LNCAP (cell line): Measurements from ENCODE around the gene LONP1.

ENCODE experiments used
- TF ChIP-seq, protein P1 (sequence below): fragments of 450-650 bp; IDR thresholded peaks from 2 replicates; pipeline ENCODE4 v1.5.1; 2017; ENCODE audit warnings: mild to moderate bottlenecking

Gene LONP1

DNA sequence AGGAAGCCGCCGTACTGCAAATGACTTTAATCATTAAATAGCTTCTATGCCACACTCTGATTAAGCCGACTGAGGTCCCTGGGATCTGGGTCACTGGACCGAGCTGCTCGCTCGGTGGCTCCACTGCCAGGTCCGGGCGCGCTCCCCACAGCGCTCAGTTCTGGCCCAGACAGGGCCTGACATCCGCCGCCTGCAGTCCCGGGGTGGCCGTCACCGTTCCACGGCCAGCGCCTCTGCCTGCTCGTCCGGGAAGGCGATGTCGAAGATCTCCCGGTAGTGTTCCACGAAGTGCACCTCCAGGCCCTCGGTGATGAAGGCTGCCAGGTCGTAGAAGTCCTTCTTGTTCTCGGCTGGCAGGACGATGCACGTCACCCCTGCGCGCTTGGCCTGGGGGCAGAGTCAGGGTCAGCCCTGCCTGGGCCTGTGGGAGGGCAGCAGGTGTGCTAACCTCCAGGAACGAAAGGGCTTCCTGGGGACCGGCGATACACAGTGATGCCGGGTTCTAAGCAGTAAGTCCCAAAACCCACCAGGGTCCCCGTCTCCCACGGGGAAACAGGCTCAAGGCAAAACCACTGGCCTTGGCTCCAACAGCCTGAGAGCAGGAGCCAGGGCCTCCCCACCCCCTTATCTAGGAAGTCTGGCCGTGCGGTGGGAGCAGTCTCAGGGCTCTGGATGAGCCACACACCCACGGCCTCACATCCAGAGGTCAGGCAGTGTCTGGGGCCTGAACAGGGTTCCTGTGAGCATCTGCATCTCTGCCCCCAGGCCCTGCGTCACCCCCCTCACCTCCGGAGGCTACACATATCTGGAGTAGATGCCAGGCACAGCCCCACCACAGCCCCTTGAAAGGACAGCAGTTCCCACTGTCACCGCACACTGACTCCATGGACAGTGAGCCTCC lies 27.9 kb downstream of the LONP1 start:
- TF ChIP-seq, protein P1, sequence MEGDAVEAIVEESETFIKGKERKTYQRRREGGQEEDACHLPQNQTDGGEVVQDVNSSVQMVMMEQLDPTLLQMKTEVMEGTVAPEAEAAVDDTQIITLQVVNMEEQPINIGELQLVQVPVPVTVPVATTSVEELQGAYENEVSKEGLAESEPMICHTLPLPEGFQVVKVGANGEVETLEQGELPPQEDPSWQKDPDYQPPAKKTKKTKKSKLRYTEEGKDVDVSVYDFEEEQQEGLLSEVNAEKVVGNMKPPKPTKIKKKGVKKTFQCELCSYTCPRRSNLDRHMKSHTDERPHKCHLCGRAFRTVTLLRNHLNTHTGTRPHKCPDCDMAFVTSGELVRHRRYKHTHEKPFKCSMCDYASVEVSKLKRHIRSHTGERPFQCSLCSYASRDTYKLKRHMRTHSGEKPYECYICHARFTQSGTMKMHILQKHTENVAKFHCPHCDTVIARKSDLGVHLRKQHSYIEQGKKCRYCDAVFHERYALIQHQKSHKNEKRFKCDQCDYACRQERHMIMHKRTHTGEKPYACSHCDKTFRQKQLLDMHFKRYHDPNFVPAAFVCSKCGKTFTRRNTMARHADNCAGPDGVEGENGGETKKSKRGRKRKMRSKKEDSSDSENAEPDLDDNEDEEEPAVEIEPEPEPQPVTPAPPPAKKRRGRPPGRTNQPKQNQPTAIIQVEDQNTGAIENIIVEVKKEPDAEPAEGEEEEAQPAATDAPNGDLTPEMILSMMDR, result no peak

DNA sequence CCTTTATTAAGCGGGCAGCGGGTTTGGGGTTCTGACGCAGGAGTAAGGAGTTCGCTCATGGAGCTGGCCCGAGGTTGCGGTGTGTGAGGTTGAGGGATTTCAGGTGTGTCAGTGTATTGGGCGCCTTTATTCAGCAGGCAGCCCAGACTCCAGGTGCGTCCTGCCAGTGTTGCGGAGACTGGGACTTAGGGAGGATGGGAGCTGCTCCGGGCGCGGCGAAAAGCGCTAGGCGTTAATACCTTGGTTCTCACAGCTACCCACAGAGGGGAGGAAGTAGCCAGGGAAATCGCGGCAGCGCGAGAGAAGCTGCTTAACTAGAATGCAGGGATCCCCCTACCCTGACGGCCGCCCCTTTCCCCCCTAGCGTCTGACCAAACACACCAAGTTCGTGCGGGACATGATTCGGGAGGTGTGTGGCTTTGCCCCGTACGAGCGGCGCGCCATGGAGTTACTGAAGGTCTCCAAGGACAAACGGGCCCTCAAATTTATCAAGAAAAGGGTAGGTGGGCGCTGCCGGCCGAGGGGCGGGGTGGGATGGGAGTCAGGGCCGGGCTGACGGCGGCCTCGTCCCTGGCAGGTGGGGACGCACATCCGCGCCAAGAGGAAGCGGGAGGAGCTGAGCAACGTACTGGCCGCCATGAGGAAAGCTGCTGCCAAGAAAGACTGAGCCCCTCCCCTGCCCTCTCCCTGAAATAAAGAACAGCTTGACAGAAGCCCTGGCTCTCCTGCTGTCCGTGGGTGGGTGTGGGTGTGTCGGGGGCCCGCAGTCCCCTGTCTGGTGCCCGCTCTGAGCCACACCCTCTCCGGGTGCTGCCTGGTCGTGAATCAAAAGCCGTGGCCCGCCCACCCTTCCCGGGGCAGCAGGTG lies 28.8 kb downstream of the LONP1 start:
- TF ChIP-seq, protein P1, result no peak

DNA sequence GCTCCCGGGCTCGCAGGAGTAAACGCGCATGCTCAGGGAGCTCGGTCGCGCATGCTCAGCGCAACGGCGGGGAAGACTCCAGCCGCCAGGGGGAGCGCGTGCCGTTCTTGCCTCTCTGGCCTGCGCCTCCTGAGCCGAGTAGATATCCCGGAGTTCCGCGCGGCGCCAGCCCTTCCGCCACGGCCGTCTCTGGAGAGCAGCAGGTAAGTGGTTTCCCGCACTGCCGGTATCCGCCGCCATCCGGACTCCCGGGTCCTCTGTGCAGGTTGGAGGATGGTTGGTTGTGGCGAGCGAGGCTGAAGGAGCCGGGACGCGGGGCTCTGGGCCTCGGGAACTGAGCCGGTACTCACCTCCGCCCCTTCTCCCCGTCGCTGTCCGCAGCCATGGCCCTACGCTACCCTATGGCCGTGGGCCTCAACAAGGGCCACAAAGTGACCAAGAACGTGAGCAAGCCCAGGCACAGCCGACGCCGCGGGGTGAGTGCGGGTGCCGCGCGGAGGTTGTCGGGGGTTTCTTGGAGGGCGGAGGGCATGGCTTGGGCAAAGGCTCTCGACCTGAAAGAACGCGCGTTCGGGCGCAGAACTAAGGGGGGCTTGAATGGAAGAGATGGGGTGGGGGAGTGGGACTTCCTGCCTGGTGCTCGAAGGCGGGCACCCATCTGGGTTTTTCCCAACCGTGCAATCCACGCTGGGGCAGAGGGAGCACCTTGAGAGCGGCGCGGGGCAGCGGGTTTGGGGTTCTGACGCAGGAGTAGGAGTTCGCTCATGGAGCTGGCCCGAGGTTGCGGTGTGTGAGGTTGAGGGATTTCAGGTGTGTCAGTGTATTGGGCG lies 29.6 kb downstream of the LONP1 start, which contains the start of gene RPL36:
Gene RPL36 (plus strand): TSS at position 171 of the 830 bp plus-strand sequence. CDS start 213 bp downstream, at position 384.
- TF ChIP-seq, protein P1, result peak; percentile 96

DNA sequence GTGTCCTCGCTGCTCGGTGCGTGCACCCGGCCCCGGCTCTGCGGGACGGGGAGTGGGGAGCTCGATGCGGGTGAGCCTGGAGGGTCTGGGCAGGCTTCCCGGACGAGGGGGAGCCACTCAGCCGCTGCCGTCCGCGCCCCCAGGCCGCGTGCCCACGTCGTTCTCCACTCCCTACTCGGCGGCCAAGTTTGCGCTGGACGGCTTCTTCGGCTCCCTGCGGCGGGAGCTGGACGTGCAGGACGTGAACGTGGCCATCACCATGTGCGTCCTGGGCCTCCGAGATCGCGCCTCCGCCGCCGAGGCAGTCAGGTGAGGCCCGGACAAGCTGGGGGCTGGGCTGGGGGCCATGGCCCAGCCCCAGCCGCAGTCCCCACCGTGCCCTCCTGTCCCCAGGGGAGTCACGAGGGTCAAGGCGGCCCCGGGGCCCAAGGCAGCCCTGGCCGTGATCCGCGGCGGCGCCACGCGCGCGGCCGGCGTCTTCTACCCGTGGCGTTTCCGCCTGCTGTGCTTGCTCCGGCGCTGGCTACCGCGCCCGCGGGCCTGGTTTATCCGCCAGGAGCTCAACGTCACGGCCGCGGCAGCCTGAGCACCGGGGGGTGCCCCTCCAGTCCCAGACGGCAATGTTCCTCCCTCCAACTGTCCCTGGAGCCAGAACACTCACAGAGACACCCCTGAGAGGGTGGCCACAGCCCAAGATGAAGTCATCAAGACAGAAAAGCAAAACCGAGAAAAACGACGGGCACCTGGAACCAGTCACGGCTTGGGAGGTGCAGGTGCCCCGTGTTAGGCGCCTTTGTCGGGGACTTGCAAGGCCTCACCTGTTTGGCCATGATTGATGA lies 32.4 kb downstream of the LONP1 start:
- TF ChIP-seq, protein P1, result peak; percentile 34

DNA sequence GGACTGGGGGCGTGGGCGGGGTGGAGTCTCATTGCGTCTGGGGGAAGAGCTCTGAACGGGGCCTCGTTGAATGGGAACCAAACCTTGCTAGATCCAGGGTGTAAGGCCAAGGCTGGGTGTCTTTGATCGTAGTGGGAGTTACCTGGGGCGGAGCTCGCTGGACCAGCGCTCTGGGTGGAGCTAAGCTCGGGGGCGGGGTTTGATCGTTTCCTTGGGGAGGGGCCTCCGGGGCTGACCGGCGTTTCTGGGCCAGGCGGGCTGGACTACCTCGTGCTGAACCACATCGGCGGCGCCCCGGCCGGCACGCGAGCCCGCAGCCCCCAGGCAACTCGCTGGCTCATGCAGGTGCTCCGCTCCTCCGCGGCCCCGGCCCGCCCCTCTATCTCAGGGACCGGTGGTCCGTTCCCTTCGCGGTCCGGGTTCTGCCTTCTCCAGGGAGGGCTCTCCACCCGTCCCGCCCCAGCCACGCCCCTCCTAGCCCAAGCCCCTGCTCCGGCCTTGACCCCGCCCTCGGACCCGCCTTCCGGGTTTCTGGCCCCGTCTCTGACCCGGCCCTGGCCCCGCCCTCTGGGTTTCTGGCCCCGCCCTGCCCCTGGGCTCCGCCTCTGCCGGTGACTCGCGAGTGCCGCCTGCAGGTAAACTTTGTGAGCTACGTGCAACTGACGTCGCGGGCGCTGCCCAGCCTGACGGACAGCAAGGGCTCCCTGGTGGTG lies 33.1 kb downstream of the LONP1 start:
- TF ChIP-seq, protein P1, result peak; percentile 90

DNA sequence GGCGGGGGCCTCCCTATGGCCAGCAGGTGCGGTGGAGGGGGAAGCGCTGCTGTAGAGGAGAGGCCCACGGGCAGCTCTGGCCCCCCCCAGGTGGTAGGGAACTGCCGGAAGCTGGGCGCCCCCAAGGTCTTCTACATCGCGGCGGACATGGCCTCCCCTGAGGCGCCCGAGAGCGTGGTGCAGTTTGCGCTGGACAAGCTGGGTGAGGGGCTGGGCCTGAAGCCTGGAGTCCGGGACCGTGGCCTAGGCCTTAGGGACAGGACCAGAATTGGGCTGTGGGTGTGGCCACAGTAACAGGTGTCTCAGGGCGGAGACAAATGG lies 33.7 kb downstream of the LONP1 start:
- TF ChIP-seq, protein P1, result no peak
